Thyroid gland (tissue), 4 donors: Measurements from ENCODE around the gene TRIM25.

Source experiments
- CTCF ChIP-seq, 6 experiments: fragments of 200-600 bp in 3 of 6; fragments of 450-650 bp in 3 of 6; sonication (generic) in 3 of 6; IDR thresholded peaks; one replicate each; pipeline ENCODE4 v1.5.1; 2016 to 2019; ENCODE audit warnings: antibody characterized with exemption in 6 of 6, mild to moderate bottlenecking in 2 of 6, inconsistent platforms in 1 of 6, moderate library complexity in 1 of 6
- POLR2A ChIP-seq, 2 donors: fragments of 450-650 bp; IDR thresholded peaks; one replicate each; pipeline ENCODE4 v1.6.1; 2017; ENCODE audit warnings: antibody characterized with exemption in 2 of 2, mild to moderate bottlenecking in 2 of 2, moderate library complexity in 1 of 2

- TF ChIP-seq CTCF (IDR thresholded peaks at IDR 0.05): no peak
- no peak for TF ChIP-seq POLR2A (IDR thresholded peaks at IDR 0.05)
Observed at GRCh38 chr17:56956992-56957391, 43.1 kb upstream of the TRIM25 start.
